Heart left ventricle (tissue), 16 donors: ENCODE measurements around the gene MYMX. TPM values are rescaled to one million over a fixed set of nuclear protein-coding genes. Genes with fewer than 3 reads are reported as not detected.

Experiments
- ATAC-seq, 4 donors: fragments of 200-7000 bp; cut with Tn5 transposase; one replicate each; pipeline ENCODE4 v1.9.1; 2020 to 2022; ENCODE audit warnings: moderate library complexity in 4 of 4, mild to moderate bottlenecking in 3 of 4, moderate number of reproducible peaks in 1 of 4
- DNase-seq, 5 donors: peaks; one replicate each; pipeline ENCODE4 v3.0.0-alpha.2; 2020
- H3K27ac ChIP-seq, 12 donors: fragments of 200-600 bp; sonication (generic) in 4 of 12; one replicate each; pipeline versions ENCODE4 v1.5.0 to v1.8.0; 2016 to 2022; ENCODE audit warnings: mild to moderate bottlenecking in 2 of 12
- H3K27me3 ChIP-seq, 9 donors: fragments of 200-600 bp; sonication (generic) in 2 of 9; one replicate each; pipeline versions ENCODE4 v1.5.1 to v1.8.0; 2016 to 2022; ENCODE audit warnings: mild to moderate bottlenecking in 3 of 9
- H3K36me3 ChIP-seq, 9 donors: fragments of 200-600 bp; sonication (generic) in 2 of 9; one replicate each; pipeline versions ENCODE4 v1.5.0 to v1.8.0; 2018 to 2022; ENCODE audit warnings: mild to moderate bottlenecking in 2 of 9
- H3K4me1 ChIP-seq, 12 donors: fragments of 200-600 bp; sonication (generic) in 4 of 12; one replicate each; pipeline versions ENCODE4 v1.5.0 to v1.8.0; 2016 to 2022; ENCODE audit warnings: mild to moderate bottlenecking in 3 of 12
- H3K4me3 ChIP-seq, 12 donors: fragments of 200-600 bp; sonication (generic) in 4 of 12; one replicate each; pipeline versions ENCODE4 v1.5.0 to v1.8.0; 2017 to 2022; ENCODE audit warnings: mild to moderate bottlenecking in 9 of 12, moderate library complexity in 4 of 12
- H3K9me3 ChIP-seq, 12 donors: fragments of 200-600 bp; sonication (generic) in 4 of 12; one replicate each; pipeline versions ENCODE4 v1.5.0 to v1.8.0; 2016 to 2022; ENCODE audit warnings: mild to moderate bottlenecking in 1 of 12
- POLR2A ChIP-seq, 2 donors: fragments of 450-650 bp; IDR thresholded peaks; one replicate each; pipeline ENCODE4 v1.6.1; 2017; ENCODE audit warnings: antibody characterized with exemption in 2 of 2, mild to moderate bottlenecking in 2 of 2, moderate library complexity in 2 of 2
- WGBS, 4 donors: extraction: QIAGEN DNeasy Blood & Tissue Kit in 2 of 4; methylation state at CpG; one replicate each; pipeline versions ENCODE4 v1.1.5 to v1.1.7; 2013 to 2018; 5-methylcytosine and 5-hydroxymethylcytosine counted together
- intact Hi-C, 10 donors: fragments of 100-400 bp; cut with DNase I; formaldehyde crosslinking; loops; one replicate each; pipeline versions ENCODE4 v1.11.1 to v1.14.2; 2022
- long read RNA-seq, 3 donors: library from polyadenylated mRNA; unstranded; transcript quantifications; one replicate each; pipeline ENCODE4 v2.0.0, GENCODE V29; 2020 to 2021
- polyA plus RNA-seq, 2 donors: library from polyadenylated mRNA; stranded (reverse); fragments of 200-250 nt; gene quantifications; one replicate each; pipeline ENCODE4 v1.2.3, GENCODE V29; 2013
- total RNA-seq, 9 donors: library from RNA; depleted of rRNA in 2 of 9; stranded (reverse); fragments of >200 nt in 2 of 9; fragmentation: NEBNext Ultra II Directional in 3 of 9; extraction: Animal tissue kit (Norgen Biotek cat#: 25700) in 3 of 9; gene quantifications; one replicate each; pipeline versions ENCODE4 v1.1.0 to v1.2.4, GENCODE V29; 2016 to 2023
- TF ChIP-seq, protein P1 (sequence below), 12 donors: fragments of 200-600 bp; sonication (generic) in 4 of 12; IDR thresholded peaks; one replicate each; pipeline versions ENCODE4 v1.5.0 to v1.8.0; 2018 to 2022; ENCODE audit warnings: antibody characterized with exemption in 12 of 12, mild to moderate bottlenecking in 5 of 12
- donor health status: ischemic (EF 13 %, LVEDD 7.1; RV severe dilation, severe dysfunction).
- donor health status: healthy with polysubstance abuse.
- donor health status: DM: no; HTN: yes; CAD: no.
- donor health status: DM: no; HTN: no; CAD: no.
- donor health status: ischemic (EF 25% LVEDD 6.9; RV normal size, moderate dysfunction).
- donor health status: ischemic (EF 25% LVEDD 5.7; RV mildly dilated, moderate dysfunction).
- donor health status: healthy.
- donor health status: DM: yes; HTN: yes; CAD: no.
- donor health status: ischemic (EF 35%, LVEDD 5.7; RV mildly dilated, moderate dysfunction).
- donor health status: nonischemic (EF 11% LVEDD 7.7; RV severe dilation, severe dysfunction).
- donor health status: DM: yes; HTN: yes; CAD: no.
- donor health status: PGD.
- donor health status: ischemic (EF 29% LVEDD 5.4; RV normal size, mild dysfunction).
- donor health status: nonischemic (EF 23%, LVEDD 6.1; RV moderate dilation, normal function).

The MYMX gene
- total RNA-seq = under 1 TPM in 6 of 9 donors, not detected in 3; 0.31 to 0.96 (median 0.68) TPM
- under 1 TPM in 1 of 2 donors, not detected in 1; 0.42 TPM for polyA plus RNA-seq
- long read RNA-seq, donor 1, partial matches to known transcripts = 1 of 1 reads
- long read RNA-seq, donor 1, other reads (novel, unspliced or antisense) = 0 of 1 reads
- long read RNA-seq, donor 2 = 0 reads
- long read RNA-seq, donor 3 = 0 reads

DNA sequence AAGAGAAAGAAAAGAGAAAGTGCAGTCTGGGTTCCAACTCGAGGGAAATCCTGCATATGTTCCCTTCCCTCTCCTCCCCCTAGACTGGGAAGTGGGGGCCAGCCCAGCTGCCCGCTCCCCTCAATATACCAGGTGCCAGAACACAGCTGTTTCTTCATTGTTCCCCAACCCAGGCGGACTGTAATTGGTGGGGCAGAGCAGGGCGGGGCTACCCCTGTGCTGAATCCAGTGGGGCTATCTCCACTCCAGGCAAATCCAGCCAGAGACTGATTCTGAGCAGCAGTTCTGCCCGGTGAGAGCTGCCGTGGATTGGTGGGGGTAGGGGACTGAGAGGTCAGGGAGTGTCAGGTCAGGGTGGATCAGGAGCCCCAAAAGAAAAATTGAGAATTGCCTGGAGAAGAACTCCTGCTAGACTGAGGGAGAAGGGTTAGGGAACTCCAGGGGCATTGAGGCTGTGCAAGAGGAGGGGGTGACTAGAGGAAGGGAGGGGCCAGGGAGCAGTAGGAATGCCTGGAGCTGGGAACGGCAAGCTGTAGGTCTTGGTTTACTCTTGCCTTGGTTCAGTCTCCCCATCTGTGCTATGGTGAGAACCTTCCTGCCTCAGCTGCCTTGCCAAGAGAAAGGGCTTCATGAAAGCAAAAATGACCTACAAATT is at the start of gene MYMX:
Gene MYMX (plus strand): TSS at position 250 of the 655 bp plus-strand sequence. CDS start 546 bp downstream, outside the sequence.
- Histone ChIP-seq H3K9me3 (no peaks in the 10 kb centered on the region), H3K4me3 (peak within 1 kb of the TSS in 5 of 12 donors; percentile 3 to 40 (median 31)), H3K27me3 (no peaks in the 10 kb centered on the region), H3K36me3 (no peaks in the 10 kb centered on the region), H3K4me1 (peaks cover 2 to 60% (median 48%) of the 10 kb centered on the region in 12 donors), H3K27ac (peak within 1 kb of the TSS in 11 of 12 donors; percentile 87 to 99 (median 93))
- ATAC-seq (no peak), DNase-seq (peak in 2 of 5 donors; percentile 36 to 68)
- intact Hi-C loops = loop anchor here in 2 of 10 donors (5.0 kb wide), 1 partner anchor 40 kb away; no protein-coding TSS in a partner anchor
- no peak for TF ChIP-seq POLR2A (IDR thresholded peaks at IDR 0.05)
- TF ChIP-seq, protein P1, sequence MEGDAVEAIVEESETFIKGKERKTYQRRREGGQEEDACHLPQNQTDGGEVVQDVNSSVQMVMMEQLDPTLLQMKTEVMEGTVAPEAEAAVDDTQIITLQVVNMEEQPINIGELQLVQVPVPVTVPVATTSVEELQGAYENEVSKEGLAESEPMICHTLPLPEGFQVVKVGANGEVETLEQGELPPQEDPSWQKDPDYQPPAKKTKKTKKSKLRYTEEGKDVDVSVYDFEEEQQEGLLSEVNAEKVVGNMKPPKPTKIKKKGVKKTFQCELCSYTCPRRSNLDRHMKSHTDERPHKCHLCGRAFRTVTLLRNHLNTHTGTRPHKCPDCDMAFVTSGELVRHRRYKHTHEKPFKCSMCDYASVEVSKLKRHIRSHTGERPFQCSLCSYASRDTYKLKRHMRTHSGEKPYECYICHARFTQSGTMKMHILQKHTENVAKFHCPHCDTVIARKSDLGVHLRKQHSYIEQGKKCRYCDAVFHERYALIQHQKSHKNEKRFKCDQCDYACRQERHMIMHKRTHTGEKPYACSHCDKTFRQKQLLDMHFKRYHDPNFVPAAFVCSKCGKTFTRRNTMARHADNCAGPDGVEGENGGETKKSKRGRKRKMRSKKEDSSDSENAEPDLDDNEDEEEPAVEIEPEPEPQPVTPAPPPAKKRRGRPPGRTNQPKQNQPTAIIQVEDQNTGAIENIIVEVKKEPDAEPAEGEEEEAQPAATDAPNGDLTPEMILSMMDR (IDR thresholded peaks at IDR 0.05) = no peak
- 36 to 50% (median 39%) methylated on average over 7 of the region's 7 CpGs for WGBS, 4 donors

DNA sequence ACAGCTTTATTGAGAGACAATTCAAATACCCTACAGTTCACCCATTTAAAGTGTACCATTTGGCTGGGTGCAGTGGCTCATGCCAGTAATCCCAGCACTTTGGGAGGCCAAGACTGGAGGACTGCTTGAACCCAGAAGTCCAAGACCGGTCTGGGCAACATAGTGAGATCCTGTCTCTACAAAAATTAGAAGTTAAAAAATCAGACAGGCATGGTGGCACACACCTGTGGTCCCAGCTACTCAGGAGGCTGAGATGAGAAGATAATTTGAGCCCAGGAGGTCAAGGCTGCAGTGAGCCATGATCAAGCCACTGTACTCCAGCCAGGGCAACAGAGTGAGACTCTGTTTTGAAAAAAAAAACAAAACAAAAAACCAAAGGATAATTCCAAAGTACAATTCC is 49.2 kb upstream of the MYMX start:
- Histone ChIP-seq H3K9me3 (no peaks in the 10 kb centered on the region), H3K27ac (no peak overlapping the region), H3K4me1 (peaks cover 0 to 3% (median 1%) of the 10 kb centered on the region in 12 donors), H3K36me3 (no peaks in the 10 kb centered on the region), H3K27me3 (peaks cover 0 to 6% (median 0%) of the 10 kb centered on the region in 9 donors), H3K4me3 (no peak overlapping the region)
- no peak for DNase-seq
- no peak for ATAC-seq
- intact Hi-C loops = loop anchor here in 1 of 10 donors (10.0 kb wide), 1 partner anchor 167 kb away; no protein-coding TSS in a partner anchor
- TF ChIP-seq POLR2A (IDR thresholded peaks at IDR 0.05) = no peak
- TF ChIP-seq, protein P1 (IDR thresholded peaks at IDR 0.05) = no peak
- WGBS, 4 donors = 94 to 100% (median 95%) methylated on average over 1 of the region's 1 CpG

DNA sequence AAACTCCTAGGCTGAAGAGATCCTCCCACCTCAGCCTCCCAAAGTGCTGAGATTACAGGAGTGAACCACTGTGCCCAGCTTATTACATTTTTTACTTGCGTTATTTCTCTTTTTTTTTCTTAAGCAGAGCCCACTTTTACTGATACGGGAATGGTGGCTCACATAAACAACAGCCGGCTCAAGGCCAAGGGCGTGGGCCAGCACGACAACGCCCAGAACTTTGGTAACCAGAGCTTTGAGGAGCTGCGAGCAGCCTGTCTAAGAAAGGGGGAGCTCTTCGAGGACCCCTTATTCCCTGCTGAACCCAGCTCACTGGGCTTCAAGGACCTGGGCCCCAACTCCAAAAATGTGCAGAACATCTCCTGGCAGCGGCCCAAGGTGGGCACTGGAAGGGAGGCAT is 47.6 kb upstream of the MYMX start:
- 57 to 77% (median 68%) methylated on average over 9 of the region's 9 CpGs for WGBS, 4 donors
- TF ChIP-seq, protein P1 (IDR thresholded peaks at IDR 0.05) = no peak
- TF ChIP-seq POLR2A (IDR thresholded peaks at IDR 0.05) = no peak
- Histone ChIP-seq H3K9me3 (no peaks in the 10 kb centered on the region), H3K4me1 (peaks cover 0 to 8% (median 6%) of the 10 kb centered on the region in 12 donors), H3K4me3 (no peak overlapping the region), H3K27ac (no peak overlapping the region), H3K36me3 (no peaks in the 10 kb centered on the region), H3K27me3 (no peaks in the 10 kb centered on the region)
- DNase-seq (no peak), ATAC-seq (no peak)
- intact Hi-C loops = loop anchor here in 1 of 10 donors (10.0 kb wide), 1 partner anchor 166 kb away; no protein-coding TSS in a partner anchor

DNA sequence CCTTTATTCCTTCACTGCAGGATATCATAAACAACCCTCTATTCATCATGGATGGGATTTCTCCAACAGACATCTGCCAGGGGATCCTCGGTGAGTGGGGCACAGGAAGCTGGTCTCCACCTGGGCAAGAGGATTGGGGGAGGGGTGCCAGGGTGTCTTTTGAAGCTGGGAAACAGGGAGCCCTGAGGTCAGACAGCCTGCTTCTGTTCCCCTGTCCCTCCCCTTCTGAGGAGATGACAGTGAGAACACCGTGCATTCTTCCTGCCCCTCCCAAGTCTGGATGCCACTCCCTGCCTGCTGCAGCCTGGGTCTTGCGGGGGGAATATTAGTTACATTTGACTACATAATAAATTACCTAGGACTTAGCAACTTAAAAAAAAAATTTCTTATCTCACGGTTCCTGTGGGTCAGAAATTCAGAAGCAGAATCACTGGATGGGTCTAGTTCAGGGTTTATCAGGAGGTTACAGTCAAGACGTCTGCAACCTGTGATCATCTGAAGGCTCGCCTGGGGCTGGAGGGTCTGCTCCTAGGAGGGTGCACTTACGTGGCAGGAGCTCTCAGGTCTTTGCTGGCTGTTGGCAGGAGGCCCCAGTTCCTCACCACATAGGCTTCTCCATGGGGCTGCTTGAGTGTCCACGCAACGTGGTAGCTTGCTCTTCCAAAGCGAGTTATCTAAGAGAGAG is 46.7 kb upstream of the MYMX start:
- no peak for TF ChIP-seq POLR2A (IDR thresholded peaks at IDR 0.05)
- TF ChIP-seq, protein P1 (IDR thresholded peaks at IDR 0.05) = no peak
- 78 to 86% (median 81%) methylated on average over 10 of the region's 10 CpGs for WGBS, 4 donors
- no peak for DNase-seq
- Histone ChIP-seq H3K27me3 (no peaks in the 10 kb centered on the region), H3K4me3 (no peak overlapping the region), H3K9me3 (no peaks in the 10 kb centered on the region), H3K36me3 (no peaks in the 10 kb centered on the region), H3K4me1 (peaks cover 0 to 8% (median 6%) of the 10 kb centered on the region in 12 donors), H3K27ac (no peak overlapping the region)
- no peak for ATAC-seq
- intact Hi-C loops = loop anchor here in 9 of 10 donors (5.0 to 10.0 kb wide), 4 partner anchors 67 to 167 kb away; partner anchors contain the start of gene SLC35B2 (in 4 of the 9)
